GM18526 (cell line): Measurements from ENCODE around the gene PLEK.

Source experiments
- POLR2A ChIP-seq: IDR thresholded peaks from 3 replicates; pipeline ENCODE4 v1.6.1; 2011; ENCODE audit not compliant: insufficient read length; ENCODE audit errors: extremely low read depth

PLEK gene

GRCh38 chr2:68388772-68389171 lies 23.7 kb downstream of the PLEK start:
- no peak for TF ChIP-seq POLR2A

- no peak for TF ChIP-seq POLR2A
Observed at GRCh38 chr2:68390114-68390513, 25.0 kb downstream of the PLEK start.

- TF ChIP-seq POLR2A: no peak
Observed at GRCh38 chr2:68390586-68390985, 25.5 kb downstream of the PLEK start.

GRCh38 chr2:68391099-68391498 lies 26.0 kb downstream of the PLEK start:
- no peak for TF ChIP-seq POLR2A

- no peak for TF ChIP-seq POLR2A
Observed at GRCh38 chr2:68391869-68392268, 26.8 kb downstream of the PLEK start.

GRCh38 chr2:68396093-68396492 lies 31.0 kb downstream of the PLEK start:
- TF ChIP-seq POLR2A: no peak

- no peak for TF ChIP-seq POLR2A
Observed at GRCh38 chr2:68403199-68403644, 38.1 kb downstream of the PLEK start.

GRCh38 chr2:68404164-68404563 lies 39.1 kb downstream of the PLEK start:
- TF ChIP-seq POLR2A: no peak

GRCh38 chr2:68404893-68405799 lies 40.1 kb downstream of the PLEK start:
- no peak for TF ChIP-seq POLR2A

GRCh38 chr2:68411397-68412126 lies 46.5 kb downstream of the PLEK start:
- TF ChIP-seq POLR2A: no peak

- TF ChIP-seq POLR2A: no peak
Observed at GRCh38 chr2:68412127-68412819, 47.2 kb downstream of the PLEK start.

GRCh38 chr2:68413466-68413865 lies 48.4 kb downstream of the PLEK start:
- TF ChIP-seq POLR2A: no peak

GRCh38 chr2:68414452-68414851 lies 49.4 kb downstream of the PLEK start:
- TF ChIP-seq POLR2A: no peak

- TF ChIP-seq POLR2A: no peak
Observed at GRCh38 chr2:68414876-68415275, 49.8 kb downstream of the PLEK start.

- TF ChIP-seq POLR2A: no peak
Observed at GRCh38 chr2:68415521-68415920, 50.4 kb downstream of the PLEK start.
